ENCODE data around the gene IFITM1.

- TF ChIP-seq CTCF (IDR thresholded peaks at IDR 0.05 in 8 of 11, conservative IDR thresholded peaks at IDR 0.05 in 3 of 11), result no peak
- TF ChIP-seq POLR2A (IDR thresholded peaks at IDR 0.05), result no peak
- no peak for TF ChIP-seq POLR2AphosphoS5 (IDR thresholded peaks at IDR 0.05)
Observed at GRCh38 chr11:342328-342727, 28.5 kb downstream of the IFITM1 start.
